Hematopoietic multipotent progenitor cell treated with erythropoietin and hydrocortisone succinate and interleukin-3 and kit ligand, for 8 days (in vitro differentiated cells): ENCODE data around the gene SLC37A1.

Experiments
- DNase-seq: peaks from one replicate; pipeline ENCODE4 v3.0.0-alpha.2; 2015

SLC37A1 gene

GRCh38 chr21:42564561-42564971 lies 50.9 kb downstream of the SLC37A1 start:
- DNase-seq, result no peak

GRCh38 chr21:42565206-42565810 lies 51.7 kb downstream of the SLC37A1 start:
- no peak for DNase-seq

GRCh38 chr21:42565886-42566523 lies 52.4 kb downstream of the SLC37A1 start:
- DNase-seq, result no peak

GRCh38 chr21:42566524-42567213 lies 53.0 kb downstream of the SLC37A1 start:
- no peak for DNase-seq

- DNase-seq, result no peak
Measured at GRCh38 chr21:42567214-42567555, 53.5 kb downstream of the SLC37A1 start.

GRCh38 chr21:42567861-42568260 lies 54.2 kb downstream of the SLC37A1 start:
- DNase-seq, result no peak

GRCh38 chr21:42568376-42568775 lies 54.7 kb downstream of the SLC37A1 start:
- DNase-seq, result no peak

- DNase-seq, result no peak
Measured at GRCh38 chr21:42568866-42569731, 55.4 kb downstream of the SLC37A1 start.

- DNase-seq, result no peak
Measured at GRCh38 chr21:42569732-42570301, 56.2 kb downstream of the SLC37A1 start.

GRCh38 chr21:42570362-42570761 lies 56.7 kb downstream of the SLC37A1 start:
- DNase-seq, result no peak

- DNase-seq, result no peak
Measured at GRCh38 chr21:42570841-42571387, 57.3 kb downstream of the SLC37A1 start.

- no peak for DNase-seq
Measured at GRCh38 chr21:42571391-42572150, 57.9 kb downstream of the SLC37A1 start.

GRCh38 chr21:42572906-42573495 lies 59.3 kb downstream of the SLC37A1 start:
- DNase-seq, result no peak

- DNase-seq, result no peak
Measured at GRCh38 chr21:42574234-42575027, 60.8 kb downstream of the SLC37A1 start.

GRCh38 chr21:42575111-42575510 lies 61.5 kb downstream of the SLC37A1 start:
- DNase-seq, result no peak

- no peak for DNase-seq
Measured at GRCh38 chr21:42576639-42577038, 63.0 kb downstream of the SLC37A1 start.

GRCh38 chr21:42578034-42578433 lies 64.4 kb downstream of the SLC37A1 start:
- no peak for DNase-seq

GRCh38 chr21:42578761-42579415 lies 65.2 kb downstream of the SLC37A1 start:
- no peak for DNase-seq

GRCh38 chr21:42579456-42580075 lies 65.9 kb downstream of the SLC37A1 start:
- peak; percentile 30 for DNase-seq
